ENCODE results near the gene ZNF354B.
"Not testable (repeated sequence)": the region's sequence is repeated elsewhere in the genome, so short reads cannot be mapped to it uniquely, and the experiment has no call there.

ZNF354B gene

DNA sequence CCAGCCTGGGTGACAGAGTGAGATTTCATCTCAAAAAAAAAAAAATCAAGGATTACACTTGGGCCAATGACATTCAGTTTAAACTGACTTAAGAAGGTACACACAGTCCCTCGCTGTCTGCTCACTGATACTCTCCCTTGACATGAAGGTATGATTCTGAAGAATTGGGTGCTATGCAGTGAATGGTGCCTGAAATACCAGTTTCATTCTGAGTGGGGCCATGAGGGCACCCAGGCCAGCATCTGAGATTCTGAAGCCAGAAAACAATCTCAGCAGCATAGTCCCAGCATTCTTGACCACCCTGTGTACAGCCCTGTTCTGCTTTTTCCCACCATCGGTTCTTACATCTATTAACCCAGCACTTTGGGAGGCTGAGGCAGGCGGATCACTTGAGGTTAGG is 7.8 kb upstream of the ZNF354B start:
- Mint-ChIP-seq H3K27ac (no peak overlapping the region), H3K4me1 (no peaks in the 10 kb centered on the region), H3K4me3 (no peak overlapping the region)

DNA sequence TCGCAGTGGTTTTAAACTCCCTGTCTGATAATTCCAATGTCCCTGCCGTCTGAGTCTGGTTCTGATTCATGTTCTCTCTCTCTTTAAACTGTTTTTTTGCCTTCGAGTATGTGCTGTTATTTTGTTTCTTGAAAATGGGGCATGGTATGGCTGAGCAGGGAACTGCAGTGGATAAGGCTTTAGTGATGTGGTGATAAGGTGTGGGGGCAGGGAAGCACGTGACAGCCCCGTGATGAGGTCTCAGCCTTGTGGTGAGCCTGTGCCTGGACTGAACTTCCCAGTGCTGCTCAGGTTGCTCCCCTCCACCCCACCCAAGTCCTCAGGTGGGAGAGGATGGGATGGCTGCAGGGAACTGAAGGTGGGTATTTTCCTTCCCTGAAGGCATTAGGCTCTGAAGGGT is 5.5 kb upstream of the ZNF354B start:
- DNase-seq (no peak), ATAC-seq (replicated peaks) (no peak)
- no peaks in the 10 kb centered on the region for H3K36me3 Mint-ChIP-seq
- no peak overlapping the region for H3K4me3 Mint-ChIP-seq
- peaks cover 0 to 3% of the 10 kb centered on the region in 2 donors for H3K4me1 Mint-ChIP-seq
- H3K27ac Mint-ChIP-seq = no peak overlapping the region
- peaks cover 22 to 35% of the 10 kb centered on the region in 2 donors for H3K27me3 Mint-ChIP-seq
- peaks cover 0 to 2% of the 10 kb centered on the region in 2 donors for H3K9me3 Mint-ChIP-seq

More for the DNA sequence above, 7.8 kb upstream of the ZNF354B start:
- ATAC-seq (replicated peaks) (no peak), DNase-seq (no peak)
- H3K27me3 Mint-ChIP-seq = peaks cover 27 to 35% of the 10 kb centered on the region in 2 donors
- peaks cover 0 to 2% of the 10 kb centered on the region in 2 donors for H3K9me3 Mint-ChIP-seq
- H3K36me3 Mint-ChIP-seq = no peaks in the 10 kb centered on the region

DNA sequence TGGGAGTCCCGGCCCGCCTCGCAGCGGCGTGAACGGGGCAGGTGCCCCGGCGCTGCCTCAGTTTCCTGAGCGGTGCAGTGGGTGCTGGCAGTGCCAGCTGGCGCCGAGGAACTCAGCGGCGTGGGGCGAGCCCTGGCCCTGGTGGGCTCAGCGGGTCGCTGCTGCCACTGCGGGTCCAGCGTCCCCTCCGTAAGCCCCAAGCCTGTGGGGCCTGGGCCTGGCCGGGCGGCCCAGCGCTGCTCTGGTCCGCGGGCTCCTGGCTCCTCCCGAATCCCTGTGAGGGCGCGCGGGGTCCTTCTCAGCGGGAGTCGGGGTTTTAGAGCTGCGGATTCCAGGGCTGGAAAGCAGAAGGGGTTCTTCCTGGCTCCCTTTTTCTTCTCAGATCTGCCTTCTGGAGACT is 862 bp downstream of the ZNF354B start:
- H3K9me3 Mint-ChIP-seq; H3K27ac Mint-ChIP-seq; H3K27me3 Mint-ChIP-seq; ATAC-seq (replicated peaks); DNase-seq: not testable (repeated sequence)
- H3K4me1 Mint-ChIP-seq = peaks cover 14 to 25% of the 10 kb centered on the region in 2 donors
- peaks cover 12 to 22% of the 10 kb centered on the region in 2 donors for H3K36me3 Mint-ChIP-seq
- peak overlapping the region; percentile 85 to 95 for H3K4me3 Mint-ChIP-seq

DNA sequence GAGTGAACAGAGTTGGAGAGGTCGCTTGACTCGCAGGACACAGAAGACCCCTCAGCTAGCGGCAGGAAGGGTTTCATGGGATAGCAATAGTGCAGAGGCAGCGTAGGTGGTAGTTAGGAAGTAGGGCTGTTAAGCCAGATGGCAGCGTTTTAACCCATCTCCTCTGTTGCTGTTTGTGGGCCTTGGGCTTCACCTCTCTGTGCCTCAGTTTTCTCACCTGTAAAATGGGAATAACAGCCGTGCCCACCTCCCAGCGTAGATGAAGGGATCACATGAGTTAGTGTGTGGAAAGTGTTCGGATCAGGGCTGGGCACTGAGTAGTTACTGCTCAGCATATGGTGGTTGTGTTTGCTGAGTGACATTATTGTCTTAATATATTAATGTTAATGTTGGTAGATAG is 1.9 kb downstream of the ZNF354B start:
- H3K36me3 Mint-ChIP-seq = peaks cover 19 to 30% of the 10 kb centered on the region in 2 donors
- peaks cover 0 to 1% of the 10 kb centered on the region in 2 donors for H3K9me3 Mint-ChIP-seq

DNA sequence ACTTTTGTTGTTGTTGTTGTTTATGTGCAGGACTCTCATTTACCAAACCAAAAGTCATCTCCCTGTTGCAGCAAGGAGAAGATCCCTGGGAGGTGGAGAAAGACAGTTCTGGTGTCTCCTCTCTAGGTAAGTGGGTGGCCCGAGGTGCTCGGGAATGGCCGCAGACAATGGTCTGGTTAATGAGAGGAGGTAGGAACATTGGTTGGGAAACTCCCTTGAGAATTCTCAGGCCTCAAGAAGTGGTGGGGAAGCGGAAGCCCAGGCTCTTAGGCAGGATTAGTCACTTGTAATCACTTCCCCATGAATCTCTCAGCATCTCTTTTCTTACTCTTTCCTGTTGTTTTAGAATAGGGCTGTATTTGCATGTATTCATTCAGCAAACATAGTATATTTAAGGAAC is 7.2 kb downstream of the ZNF354B start:
- Mint-ChIP-seq H3K36me3 (peaks cover 58 to 73% of the 10 kb centered on the region in 2 donors), H3K27me3 (no peaks in the 10 kb centered on the region), H3K27ac (no peak overlapping the region), H3K4me1 (peaks cover 15 to 23% of the 10 kb centered on the region in 2 donors), H3K9me3 (peaks cover 5 to 9% of the 10 kb centered on the region in 2 donors), H3K4me3 (no peak overlapping the region)
- no peak for DNase-seq
- no peak for ATAC-seq (replicated peaks)

More for the DNA sequence above, 1.9 kb downstream of the ZNF354B start:
- H3K4me1 Mint-ChIP-seq = peaks cover 16 to 27% of the 10 kb centered on the region in 2 donors
- H3K27me3 Mint-ChIP-seq = no peaks in the 10 kb centered on the region
- peak overlapping the region; percentile 1 for H3K27ac Mint-ChIP-seq
- DNase-seq (no peak), ATAC-seq (replicated peaks) (no peak)
- H3K4me3 Mint-ChIP-seq = peak overlapping the region; percentile 57 to 67

DNA sequence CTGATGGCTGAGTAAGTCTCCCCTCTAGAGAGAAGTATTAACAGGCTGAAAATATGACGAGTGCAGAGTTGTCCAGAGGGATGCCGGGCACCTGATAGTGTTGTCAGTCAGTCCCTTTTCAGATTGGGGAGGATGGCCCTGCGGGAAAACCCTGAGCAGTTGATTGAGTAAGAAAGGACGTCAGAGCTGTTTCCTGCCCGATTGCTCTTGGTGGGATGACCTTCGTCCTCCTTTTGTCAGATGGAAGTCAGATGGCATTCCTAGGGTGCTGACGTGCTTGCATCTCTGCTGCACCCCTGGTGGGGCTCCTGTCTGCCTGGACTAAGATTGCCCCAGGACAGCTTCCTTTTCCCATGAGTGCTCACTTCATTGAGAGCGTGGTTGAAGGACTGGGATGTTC is 9.8 kb downstream of the ZNF354B start:
- Mint-ChIP-seq H3K4me3 (no peak overlapping the region), H3K27me3 (no peaks in the 10 kb centered on the region), H3K9me3 (peaks cover 24 to 28% of the 10 kb centered on the region in 2 donors), H3K27ac (no peak overlapping the region), H3K36me3 (peaks cover 81 to 91% of the 10 kb centered on the region in 2 donors), H3K4me1 (peaks cover 12 to 25% of the 10 kb centered on the region in 2 donors)
- ATAC-seq (replicated peaks) = no peak
- DNase-seq = no peak

DNA sequence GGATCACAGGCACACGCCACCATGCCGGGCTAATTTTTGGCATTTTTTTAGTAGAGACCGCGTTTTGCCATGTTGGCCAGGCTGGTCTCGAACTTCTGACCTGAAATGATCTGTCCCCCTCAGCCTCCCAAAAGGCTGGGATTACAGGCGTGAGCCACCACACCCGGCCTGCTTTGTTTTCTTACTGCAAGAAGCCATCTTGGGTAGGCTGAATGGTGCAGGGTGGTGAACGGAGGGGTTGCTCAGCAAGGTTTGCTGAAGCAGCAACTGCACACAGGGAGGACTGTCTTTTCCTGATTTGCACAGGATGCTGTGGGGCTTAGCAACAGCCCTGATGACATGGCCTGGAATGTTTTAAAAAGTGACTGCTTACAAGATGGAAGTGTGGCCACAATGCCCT is 10.7 kb downstream of the ZNF354B start:
- H3K36me3 Mint-ChIP-seq = peaks cover 87 to 91% of the 10 kb centered on the region in 2 donors
- H3K9me3 Mint-ChIP-seq = peaks cover 30 to 36% of the 10 kb centered on the region in 2 donors
- ATAC-seq (replicated peaks) (no peak), DNase-seq (no peak)
- H3K27me3 Mint-ChIP-seq = no peaks in the 10 kb centered on the region
- no peak overlapping the region for H3K4me3 Mint-ChIP-seq
- no peak overlapping the region for H3K27ac Mint-ChIP-seq
- H3K4me1 Mint-ChIP-seq = peaks cover 12 to 25% of the 10 kb centered on the region in 2 donors

DNA sequence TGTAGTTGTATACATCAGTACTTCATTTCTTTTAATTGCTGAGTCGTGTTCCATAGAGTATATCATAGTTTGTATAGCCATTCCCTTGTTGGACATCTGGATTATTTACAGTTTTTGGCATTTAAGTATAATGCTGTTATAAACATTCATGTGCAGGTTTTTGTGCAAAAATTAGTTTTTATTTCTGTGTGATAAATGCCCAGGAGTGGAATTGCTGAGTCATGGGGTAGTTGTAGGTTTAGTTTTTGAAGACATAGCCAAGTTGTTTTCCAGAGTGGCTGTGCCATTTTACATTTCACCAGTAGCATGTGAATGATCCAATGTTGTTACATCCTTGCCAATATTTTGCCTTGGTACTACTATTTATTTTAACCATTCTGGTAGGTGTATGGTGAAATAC is 12.5 kb downstream of the ZNF354B start:
- ATAC-seq (replicated peaks) = no peak
- peaks cover 41 to 49% of the 10 kb centered on the region in 2 donors for H3K9me3 Mint-ChIP-seq
- DNase-seq = no peak

DNA sequence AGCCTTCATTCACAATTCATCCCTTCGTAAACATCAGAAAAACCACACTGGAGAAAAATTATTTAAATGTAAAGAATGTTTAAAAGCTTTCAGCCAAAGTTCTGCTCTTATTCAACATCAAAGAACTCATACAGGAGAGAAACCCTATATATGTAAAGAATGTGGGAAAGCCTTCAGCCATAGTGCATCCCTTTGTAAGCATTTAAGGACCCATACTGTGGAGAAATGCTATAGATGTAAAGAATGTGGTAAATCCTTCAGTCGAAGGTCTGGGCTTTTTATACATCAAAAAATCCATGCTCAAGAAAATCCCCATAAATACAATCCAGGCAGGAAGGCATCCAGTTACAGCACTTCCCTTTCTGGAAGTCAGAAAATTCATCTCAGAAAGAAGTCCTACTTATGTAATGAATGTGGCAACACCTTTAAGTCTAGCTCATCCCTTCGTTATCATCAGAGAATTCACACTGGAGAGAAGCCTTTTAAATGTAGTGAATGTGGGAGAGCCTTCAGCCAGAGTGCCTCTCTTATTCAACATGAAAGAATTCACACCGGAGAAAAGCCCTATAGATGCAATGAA is 23.5 kb downstream of the ZNF354B start:
- not testable (repeated sequence) for H3K4me3 Mint-ChIP-seq; ATAC-seq (replicated peaks); H3K27ac Mint-ChIP-seq; DNase-seq; H3K4me1 Mint-ChIP-seq; H3K27me3 Mint-ChIP-seq
- peaks cover 76 to 89% of the 10 kb centered on the region in 2 donors for H3K36me3 Mint-ChIP-seq
- peaks cover 33 to 37% of the 10 kb centered on the region in 2 donors for H3K9me3 Mint-ChIP-seq

More for the DNA sequence above, 12.5 kb downstream of the ZNF354B start:
- peaks cover 5 to 16% of the 10 kb centered on the region in 2 donors for H3K4me1 Mint-ChIP-seq
- H3K4me3 Mint-ChIP-seq = no peak overlapping the region
- H3K27me3 Mint-ChIP-seq = no peaks in the 10 kb centered on the region
- H3K36me3 Mint-ChIP-seq = peaks cover 89 to 95% of the 10 kb centered on the region in 2 donors
- no peak overlapping the region for H3K27ac Mint-ChIP-seq

DNA sequence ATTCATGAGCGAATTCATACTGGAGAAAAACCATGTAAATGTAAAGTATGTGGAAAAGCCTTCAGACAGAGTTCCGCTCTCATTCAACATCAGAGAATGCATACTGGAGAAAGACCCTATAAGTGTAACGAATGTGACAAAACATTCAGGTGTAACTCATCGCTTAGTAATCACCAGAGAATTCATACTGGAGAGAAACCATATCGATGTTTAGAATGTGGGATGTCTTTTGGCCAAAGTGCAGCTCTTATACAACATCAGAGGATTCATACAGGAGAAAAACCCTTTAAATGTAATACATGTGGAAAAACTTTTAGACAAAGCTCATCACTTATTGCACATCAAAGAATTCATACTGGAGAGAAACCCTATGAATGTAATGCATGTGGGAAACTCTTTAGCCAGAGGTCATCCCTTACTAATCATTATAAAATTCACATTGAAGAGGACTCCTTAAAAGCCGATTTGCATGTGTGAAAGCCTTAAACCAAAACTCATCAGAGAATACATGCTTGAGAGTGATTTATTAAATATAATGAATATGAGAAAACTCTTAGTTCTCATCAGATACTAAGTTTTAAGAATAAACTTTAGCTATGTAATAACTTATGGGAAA is 24.2 kb downstream of the ZNF354B start:
- no peak for ATAC-seq (replicated peaks)
- Mint-ChIP-seq H3K27ac (no peak overlapping the region), H3K36me3 (peaks cover 77 to 88% of the 10 kb centered on the region in 2 donors), H3K4me1 (no peaks in the 10 kb centered on the region), H3K27me3 (no peaks in the 10 kb centered on the region), H3K9me3 (peaks cover 31 to 40% of the 10 kb centered on the region in 2 donors), H3K4me3 (no peak overlapping the region)
- no peak for DNase-seq

DNA sequence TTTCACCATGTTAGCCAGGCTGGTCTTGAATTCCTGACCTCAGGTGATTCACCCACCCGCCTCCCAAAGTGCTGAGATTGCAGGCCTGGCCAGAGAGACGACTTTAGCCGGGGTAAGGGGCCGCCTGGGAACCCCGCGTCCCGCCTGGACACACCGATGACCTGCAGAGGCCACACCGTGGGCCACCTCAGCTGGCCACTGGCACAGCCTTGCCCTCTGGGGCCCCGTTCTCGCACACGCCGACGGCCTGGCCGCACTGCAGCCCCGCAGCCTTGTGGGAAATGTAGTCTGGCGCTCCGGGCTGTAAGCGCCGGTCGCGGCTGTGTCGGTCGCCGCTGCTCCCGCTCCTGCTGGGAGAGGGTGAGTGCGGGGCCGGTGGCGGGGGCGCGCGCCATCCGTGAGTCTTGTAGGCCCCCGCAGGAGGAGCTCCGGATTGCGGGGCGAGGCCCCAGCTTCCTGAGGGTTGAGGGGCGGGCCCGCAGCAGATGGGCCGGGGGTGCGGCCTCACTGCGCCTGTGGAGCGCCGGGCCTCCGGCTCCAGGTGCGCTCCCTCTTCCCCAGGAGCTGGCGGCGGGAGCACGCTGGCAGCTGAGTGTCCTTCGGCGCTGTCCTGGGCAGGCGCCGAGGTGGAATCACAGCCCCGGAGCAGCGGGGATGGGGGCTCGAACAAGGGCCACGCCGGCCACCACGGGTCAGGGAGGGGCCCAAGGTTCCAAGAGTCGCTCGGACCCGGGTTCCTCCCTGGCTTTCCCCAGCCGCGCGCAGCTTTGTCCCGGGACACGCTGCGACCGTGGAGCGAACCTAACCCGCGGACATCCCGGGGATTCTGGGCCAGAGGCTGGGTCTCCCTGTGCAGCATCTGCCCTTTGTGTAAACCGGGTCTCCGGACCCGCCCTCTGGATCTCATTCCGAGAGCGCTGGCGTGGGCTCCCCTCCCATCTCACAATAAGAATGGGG is 36.1 kb downstream of the ZNF354B start, which contains the start of gene ZFP2:
ZFP2 (plus strand) TSS at position 299 of the 957 bp plus-strand sequence. CDS start 35,401 bp downstream, outside the sequence.
- Mint-ChIP-seq H3K4me1 (peaks cover 4 to 13% of the 10 kb centered on the region in 2 donors), H3K9me3 (peaks cover 3 to 6% of the 10 kb centered on the region in 2 donors), H3K27ac (peak within 1 kb of the TSS; percentile 53), H3K27me3 (no peaks in the 10 kb centered on the region), H3K36me3 (peaks cover 12 to 31% of the 10 kb centered on the region in 2 donors), H3K4me3 (peak within 1 kb of the TSS; percentile 83 to 89)
- DNase-seq (peak; percentile 40), ATAC-seq (replicated peaks) (peak; percentile 96 to 97)

DNA sequence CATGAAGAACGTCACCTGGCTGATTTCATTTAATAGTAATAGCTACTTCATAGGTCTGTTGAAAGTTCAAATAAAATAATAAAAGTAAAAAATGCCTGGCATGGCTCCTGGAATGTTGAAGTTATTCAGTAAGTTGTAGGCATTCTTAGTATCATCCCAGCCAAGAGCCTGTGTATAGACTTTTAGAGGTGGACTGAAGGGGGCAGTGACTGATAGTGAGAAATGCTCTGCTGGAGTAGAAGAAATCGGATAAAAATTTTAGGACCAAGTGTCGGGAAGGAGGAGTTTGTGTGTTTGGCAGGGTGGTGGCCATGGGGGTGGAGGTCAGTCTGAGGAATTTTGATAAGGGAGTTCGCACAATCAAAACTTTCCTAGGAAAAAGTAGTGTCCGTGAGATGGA is 39.5 kb downstream of the ZNF354B start:
- Mint-ChIP-seq H3K36me3 (peaks cover 9 to 30% of the 10 kb centered on the region in 2 donors), H3K4me1 (peaks cover 9 to 20% of the 10 kb centered on the region in 2 donors), H3K4me3 (no peak overlapping the region), H3K27me3 (no peaks in the 10 kb centered on the region), H3K27ac (no peak overlapping the region), H3K9me3 (peaks cover 12 to 15% of the 10 kb centered on the region in 2 donors)
- no peak for DNase-seq
- ATAC-seq (replicated peaks) = no peak

DNA sequence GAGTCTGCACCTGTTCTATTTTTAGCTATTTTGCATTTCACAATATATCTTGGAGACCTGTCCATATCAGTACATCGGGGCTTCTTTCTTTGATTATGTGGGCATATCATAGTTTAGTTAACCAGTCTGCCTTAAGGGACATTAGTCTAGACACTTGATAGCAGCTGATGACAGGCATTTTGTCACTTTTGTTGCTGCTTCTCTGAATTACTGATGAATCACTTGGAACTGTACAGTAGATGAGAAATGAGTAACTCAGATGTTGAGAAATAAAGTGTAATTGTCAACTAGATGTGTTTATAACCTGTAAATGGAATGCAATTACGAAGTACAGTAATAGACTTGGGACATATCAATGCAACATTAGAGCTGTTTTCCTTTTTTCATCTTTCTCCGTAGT is 43.1 kb downstream of the ZNF354B start:
- peaks cover 7 to 11% of the 10 kb centered on the region in 2 donors for H3K4me1 Mint-ChIP-seq
- H3K4me3 Mint-ChIP-seq = no peak overlapping the region
- H3K9me3 Mint-ChIP-seq = peaks cover 15% of the 10 kb centered on the region in 2 donors
- ATAC-seq (replicated peaks) (no peak), DNase-seq (no peak)
- H3K36me3 Mint-ChIP-seq = peaks cover 11 to 36% of the 10 kb centered on the region in 2 donors
- no peaks in the 10 kb centered on the region for H3K27me3 Mint-ChIP-seq
- H3K27ac Mint-ChIP-seq = no peak overlapping the region

Data from stimulated activated naive B cell treated with anti-CD40 and anti-IgM and Interleukin-4, amounts not matched to agents 10 μg/mL and 1 μg/mL and 100 μg/mL, for 72 hours (primary cell).